HepG2 (cell line): ENCODE results near the gene ZFP90. TPM values are rescaled to one million over a fixed set of nuclear protein-coding genes. Genes with fewer than 3 reads are reported as not detected.
A peak's percentile ranks its signal among the peaks of the same experiment; 100 is the strongest.

Experiments used
- CEBPG ChIP-seq: IDR thresholded peaks from 2 replicates; pipeline ENCODE4 v1.6.1; 2016
- GATAD1 ChIP-seq: IDR thresholded peaks from 2 replicates; pipeline ENCODE4 v1.6.1; 2016; ENCODE audit warnings: missing genetic modification reagents, missing compliant biosample characterization
- GMEB1 ChIP-seq: sonication (generic); formaldehyde crosslinking; IDR thresholded peaks from 2 replicates; pipeline ENCODE4 v1.5.1; 2020; ENCODE audit warnings: missing genetic modification reagents, mild to moderate bottlenecking, borderline replicate concordance
- HDAC1 ChIP-seq: sonication (generic); formaldehyde crosslinking; IDR thresholded peaks from 2 replicates; pipeline ENCODE4 v1.5.1; 2020; ENCODE audit warnings: mild to moderate bottlenecking, missing genetic modification reagents
- MXI1 ChIP-seq: IDR thresholded peaks from 3 replicates; pipeline ENCODE4 v1.6.1; 2012; ENCODE audit warnings: low read depth, low read length, inconsistent platforms, borderline replicate concordance
- NCOA1 ChIP-seq: sonication (generic); formaldehyde crosslinking; IDR thresholded peaks from 2 replicates; pipeline ENCODE4 v1.9.0; 2021; ENCODE audit warnings: missing genetic modification reagents
- RFX1 ChIP-seq: fragments of 450-650 bp; IDR thresholded peaks from 2 replicates; pipeline ENCODE4 v1.6.1; 2017
- STAT5B ChIP-seq: sonication (generic); formaldehyde crosslinking; IDR thresholded peaks from 2 replicates; pipeline ENCODE4 v1.4.0; 2020; ENCODE audit warnings: missing genetic modification reagents
- TEAD2 ChIP-seq: sonication (generic); formaldehyde crosslinking; IDR thresholded peaks from 2 replicates; pipeline ENCODE4 v1.9.0; 2021; ENCODE audit warnings: missing genetic modification reagents
- TGIF2 ChIP-seq: IDR thresholded peaks from 2 replicates; pipeline ENCODE4 v1.6.1; 2016; ENCODE audit warnings: control low read depth, missing compliant biosample characterization
- THAP11 ChIP-seq: IDR thresholded peaks from 2 replicates; pipeline ENCODE4 v1.6.1; 2016; ENCODE audit warnings: missing biosample characterization, missing genetic modification reagents
- THAP7 ChIP-seq: sonication (generic); formaldehyde crosslinking; IDR thresholded peaks from 2 replicates; pipeline ENCODE4 v1.8.1; 2023; ENCODE audit warnings: mild to moderate bottlenecking, missing genetic modification reagents
- YEATS2 ChIP-seq: sonication (generic); formaldehyde crosslinking; IDR thresholded peaks from 2 replicates; pipeline ENCODE4 v1.4.0; 2020; ENCODE audit warnings: missing genetic modification reagents, borderline replicate concordance
- ZBTB21 ChIP-seq: sonication (generic); formaldehyde crosslinking; IDR thresholded peaks from 2 replicates; pipeline ENCODE4 v1.4.0; 2020; ENCODE audit warnings: missing genetic modification reagents
- ZBTB38 ChIP-seq: sonication (generic); formaldehyde crosslinking; IDR thresholded peaks from 2 replicates; pipeline ENCODE4 v1.5.1; 2020; ENCODE audit warnings: mild to moderate bottlenecking, missing genetic modification reagents
- ZC3H13 ChIP-seq: sonication (generic); formaldehyde crosslinking; IDR thresholded peaks from 2 replicates; pipeline ENCODE4 v1.8.1; 2023; ENCODE audit warnings: mild to moderate bottlenecking, missing genetic modification reagents, moderate library complexity
- ZMYM3 ChIP-seq: sonication (generic); formaldehyde crosslinking; IDR thresholded peaks from 2 replicates; pipeline ENCODE4 v1.5.1; 2020; ENCODE audit warnings: mild to moderate bottlenecking, missing genetic modification reagents
- ZNF180 ChIP-seq: sonication (generic); formaldehyde crosslinking; IDR thresholded peaks from 2 replicates; pipeline ENCODE4 v1.4.0; 2020; ENCODE audit warnings: low read depth, missing genetic modification reagents, borderline replicate concordance
- ZNF232 ChIP-seq: sonication (generic); formaldehyde crosslinking; IDR thresholded peaks from 2 replicates; pipeline ENCODE4 v1.4.0; 2020; ENCODE audit warnings: missing genetic modification reagents, borderline replicate concordance
- ZNF234 ChIP-seq: sonication (generic); formaldehyde crosslinking; conservative IDR thresholded peaks from 2 replicates; pipeline ENCODE4 v1.5.1; 2020; ENCODE audit warnings: mild to moderate bottlenecking, missing genetic modification reagents
- ZNF317 ChIP-seq: sonication (generic); formaldehyde crosslinking; IDR thresholded peaks from 2 replicates; pipeline ENCODE4 v1.5.0; 2020; ENCODE audit warnings: mild to moderate bottlenecking, missing genetic modification reagents
- ZNF326 ChIP-seq: sonication (generic); formaldehyde crosslinking; IDR thresholded peaks from 2 replicates; pipeline ENCODE4 v1.4.0; 2020; ENCODE audit warnings: missing genetic modification reagents, borderline replicate concordance
- ZNF569 ChIP-seq: sonication (generic); formaldehyde crosslinking; IDR thresholded peaks from 2 replicates; pipeline ENCODE4 v1.5.0; 2020; ENCODE audit warnings: mild to moderate bottlenecking, missing genetic modification reagents, moderate library complexity, borderline replicate concordance
- ZNF740 ChIP-seq: sonication (generic); formaldehyde crosslinking; IDR thresholded peaks from 2 replicates; pipeline ENCODE4 v1.4.0; 2020; ENCODE audit warnings: missing genetic modification reagents
- ZNF83 ChIP-seq: sonication (generic); formaldehyde crosslinking; IDR thresholded peaks from 2 replicates; pipeline ENCODE4 v1.4.0; 2020; ENCODE audit warnings: missing genetic modification reagents, mild to moderate bottlenecking, borderline replicate concordance
- polyA plus RNA-seq, 8 experiments: library from polyadenylated mRNA; depleted of rRNA in 3 of 8; stranded (reverse) in 7 of 8; unstranded in 1 of 8; fragments of >200 nt; fragmentation: Illumina TruSeq in 4 of 8; extraction: Trizol in 4 of 8; gene quantifications; 2 replicates each; pipeline versions ENCODE4 v1.2.1 to v1.2.3, GENCODE V29; 2011 to 2016; ENCODE audit warnings: low read depth in 4 of 8, missing spikeins in 1 of 8, mixed read lengths in 1 of 8; ENCODE audit not compliant: insufficient read depth in 1 of 8
- total RNA-seq, 5 experiments: library from RNA; depleted of rRNA; stranded (reverse); fragments of >200 nt; fragmentation: Illumina TruSeq; extraction: Trizol; gene quantifications; 2 replicates each; pipeline ENCODE4 v1.2.3, GENCODE V29; 2016; ENCODE audit warnings: low read depth in 1 of 5

Gene ZFP90
- total and polyA plus RNA-seq, 2 of the 13 experiments (the other 11 are each of a cell fraction or from before 2014, with no cell fraction given): 17.6 to 18.9 TPM

GRCh38 chr16:68590201-68590994 is 51.3 kb downstream of the ZFP90 start (continued):
- TF ChIP-seq GMEB1 (CRISPR knock-in tag) (no peak; the same call in 1 of the 2 replicates), THAP7 (peak; percentile 95), ZBTB38 (peak; percentile 70; the same call in 1 of the 2 replicates), MXI1 (no peak), ZNF83 (CRISPR knock-in tag) (no peak), CEBPG (no peak), GATAD1 (CRISPR knock-in tag) (peak; percentile 32; the same call in 1 of the 2 replicates), ZNF569 (CRISPR knock-in tag) (no peak), HDAC1 (CRISPR knock-in tag) (no peak), ZNF326 (no peak), ZNF232 (CRISPR knock-in tag) (0 out of 2 replicates have a peak, but pooled peaks have one; percentile 27), TGIF2 (CRISPR knock-in tag) (no peak), ZNF740 (CRISPR knock-in tag) (no peak), ZNF234 (no peak), ZNF180 (CRISPR knock-in tag) (no peak), THAP11 (CRISPR knock-in tag) (peak; percentile 62; the same call in 1 of the 2 replicates), ZC3H13 (CRISPR knock-in tag) (0 out of 2 replicates have a peak, but pooled peaks have one; percentile 39), RFX1 (no peak), STAT5B (CRISPR knock-in tag) (no peak), TEAD2 (CRISPR knock-in tag) (no peak), NCOA1 (CRISPR knock-in tag) (0 out of 2 replicates have a peak, but pooled peaks have one; percentile 43), YEATS2 (CRISPR knock-in tag) (peak; percentile 52; the same call in 1 of the 2 replicates), ZNF317 (CRISPR knock-in tag) (no peak), ZBTB21 (CRISPR knock-in tag) (no peak), ZMYM3 (CRISPR knock-in tag) (peak; percentile 25; the same call in 1 of the 2 replicates)
